K562 (cell line): ENCODE results near the gene SALL2. TPM values are rescaled to one million over a fixed set of nuclear protein-coding genes. Genes with fewer than 3 reads are reported as not detected.
A peak's percentile ranks its signal among the peaks of the same experiment; 100 is the strongest.

Source experiments
- ARID3B ChIP-seq: fragments of 250-450 bp; sonication (Bioruptor Pico); IDR thresholded peaks from 2 replicates; pipeline ENCODE4 v1.4.0; 2020; ENCODE audit warnings: borderline replicate concordance
- ATF2 ChIP-seq: sonication (generic); formaldehyde crosslinking; IDR thresholded peaks from 2 replicates; pipeline ENCODE4 v1.8.1; 2022; ENCODE audit warnings: missing genetic modification reagents
- BDP1 ChIP-seq: IDR thresholded peaks from 3 replicates; pipeline ENCODE4 v1.6.1; 2011; ENCODE audit not compliant: insufficient read length, insufficient read depth
- CUX1 ChIP-seq: fragments of 200-800 bp; sonication (Bioruptor generic); IDR thresholded peaks from 2 replicates; pipeline ENCODE4 v1.6.1; 2016; ENCODE audit warnings: missing genetic modification characterization, missing compliant biosample characterization
- EP400 ChIP-seq: fragments of 450-650 bp; IDR thresholded peaks from 2 replicates; pipeline ENCODE4 v1.6.1; 2017; ENCODE audit warnings: antibody characterized with exemption, mild to moderate bottlenecking, moderate library complexity
- MITF ChIP-seq: IDR thresholded peaks from 2 replicates; pipeline ENCODE4 v1.6.1; 2014; ENCODE audit warnings: antibody characterized with exemption
- POLR2AphosphoS5 ChIP-seq: IDR thresholded peaks from 2 replicates; pipeline ENCODE4 v1.6.1; 2011; ENCODE audit warnings: mild to moderate bottlenecking, low read depth, low read length, moderate library complexity; ENCODE audit not compliant: control insufficient read depth, insufficient read depth
- TAF9B ChIP-seq: fragments of 450-650 bp; IDR thresholded peaks from 2 replicates; pipeline ENCODE4 v1.6.1; 2018; ENCODE audit warnings: mild to moderate bottlenecking; ENCODE audit not compliant: partially characterized antibody
- UBTF ChIP-seq, 2 experiments: IDR thresholded peaks; 2 replicates each; pipeline ENCODE4 v1.6.1; 2012; ENCODE audit warnings: improper control_type of control experiment in 2 of 2, low read depth in 2 of 2, low read length in 2 of 2, borderline replicate concordance in 1 of 2
- ZNF639 ChIP-seq, 2 experiments: fragments of 200-800 bp in 1 of 2; sonication (Bioruptor generic) in 1 of 2; sonication (generic) in 1 of 2; formaldehyde crosslinking in 1 of 2; IDR thresholded peaks in 1 of 2; conservative IDR thresholded peaks in 1 of 2; 2 replicates each; pipeline versions ENCODE4 v1.5.0 to v1.6.1; 2016 to 2020; ENCODE audit warnings: missing compliant biosample characterization in 1 of 2, missing genetic modification characterization in 1 of 2, missing genetic modification reagents in 1 of 2
- polyA plus RNA-seq, 8 experiments: library from polyadenylated mRNA; depleted of rRNA in 4 of 8; stranded (reverse) in 5 of 8; unstranded in 3 of 8; fragments of >200 nt; fragmentation: Nextera tagmentation in 2 of 8; fragmentation: Illumina TruSeq in 1 of 8; extraction: Ambion mirVana in 2 of 8; extraction: Trizol in 1 of 8; gene quantifications; 2 replicates each; pipeline versions ENCODE4 v1.2.1 to v1.2.3, GENCODE V29; 2011 to 2014; ENCODE audit warnings: inconsistent platforms in 1 of 8, missing spikeins in 1 of 8
- total RNA-seq, 7 experiments: library from RNA; depleted of rRNA in 6 of 7; stranded (reverse); fragments of >200 nt in 6 of 7; fragmentation: Illumina TruSeq in 2 of 7; extraction: Trizol in 2 of 7; gene quantifications; 2 replicates each; pipeline versions ENCODE4 v1.2.1 to v1.2.3, GENCODE V29; 2011 to 2021; ENCODE audit warnings: low replicate concordance in 1 of 7

Gene SALL2
- total and polyA plus RNA-seq, 9 of the 15 experiments (the other 6 are each of a cell fraction or from before 2014, with no cell fraction given), result 6.6 to 30.4 (median 12.9) TPM

- TF ChIP-seq ATF2 (CRISPR knock-in tag) (no peak), EP400 (peak; percentile 95), CUX1 (CRISPR knock-in tag) (no peak), TAF9B (peak; percentile 78), BDP1 (no peak), POLR2AphosphoS5 (peak; percentile 80), ZNF639 (CRISPR knock-in tag; conservative IDR thresholded peaks at IDR 0.05 in 1 of 2, IDR thresholded peaks at IDR 0.05 in 1 of 2) (peak in 1 of 2 experiments; percentile 82; a peak in 2 of 4 replicates), UBTF (IDR thresholded peaks at IDR 0.05; ENCODE audit: borderline replicate concordance in 1 of 2, low read depth in 2 of 2, low read length in 2 of 2) (0 out of 4 replicates have a peak, but pooled peaks have one; percentile 17 to 23), ARID3B (no peak), MITF (no peak)
These were observed 15.2 kb downstream of the SALL2 start, which contains the start of gene METTL3 (continued) for GRCh38 chr14:21510735-21511657.
